A375 (cell line): ENCODE results near the gene PSMB7. TPM values are rescaled to one million over a fixed set of nuclear protein-coding genes. Genes with fewer than 3 reads are reported as not detected.

Experiments
- total RNA-seq: library from RNA; depleted of rRNA; stranded (reverse); fragments of >200 nt; shearing (Covaris generic); gene quantifications from 2 replicates; pipeline ENCODE4 v1.2.3, GENCODE V29; 2014; rRNA removed

PSMB7 gene
- total RNA-seq = 367 and 385 TPM in 2 replicates

GRCh38 chr9:124415102-124415851 is at the start of gene PSMB7:
PSMB7 (minus strand) TSS chr9:124415442; CDS start chr9:124415425, 17 bp downstream.

DNA sequence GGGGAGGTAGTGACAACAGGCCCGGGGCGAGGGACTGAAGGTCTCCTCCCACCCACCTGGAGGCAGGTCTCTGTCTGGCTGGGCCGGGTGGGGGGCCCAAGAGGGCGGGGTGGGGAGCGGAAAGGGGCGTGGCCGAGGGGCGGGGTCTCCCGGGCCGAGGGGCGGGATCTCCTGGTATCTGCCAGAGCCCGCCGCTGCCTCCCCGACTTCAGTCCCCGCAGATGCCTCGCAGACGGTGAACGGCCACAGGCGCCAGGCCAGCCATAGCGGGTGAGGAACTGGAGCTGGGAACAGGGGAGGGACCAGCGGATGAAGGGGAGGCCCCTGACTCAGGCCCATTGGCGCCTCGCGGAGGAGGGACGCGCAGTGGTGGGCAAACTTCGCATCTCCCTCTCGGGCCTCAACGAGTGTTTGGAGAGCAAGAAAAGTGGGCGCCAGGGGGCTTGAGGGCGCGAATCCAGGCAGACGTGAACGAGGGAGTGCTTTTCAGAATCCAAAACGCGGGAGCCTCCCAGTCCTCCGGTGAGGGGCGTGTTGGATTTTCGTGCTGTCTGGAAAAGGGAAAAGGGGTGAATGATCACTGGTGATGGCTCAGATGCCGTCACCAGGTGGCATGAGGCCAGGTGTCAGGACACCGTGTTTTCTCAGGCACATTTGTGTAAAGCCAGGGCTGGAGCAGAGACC is 35.1 kb upstream of the PSMB7 start, which contains the start of gene ADGRD2:
Gene ADGRD2 (plus strand): TSS at position 211 of the 684 bp plus-strand sequence. CDS start 1,216 bp downstream, outside the sequence.

Other genes with a start within 250 kb of the PSMB7 start
- gene NEK6, start 157.5 kb downstream of the PSMB7 start, total RNA-seq = 21.9 and 22.3 TPM in 2 replicates
- not detected in 2 replicates for gene ADGRD2, start 35.0 kb upstream of the PSMB7 start, total RNA-seq
- gene NR5A1, start 92.0 kb upstream of the PSMB7 start, total RNA-seq = 0.08 TPM in 1 of 2 replicates, not detected in the other